ENCODE measurements around the gene EIF3B.
"Not testable (repeated sequence)": the region's sequence is repeated elsewhere in the genome, so short reads cannot be mapped to it uniquely, and the experiment has no call there.

EIF3B gene

DNA sequence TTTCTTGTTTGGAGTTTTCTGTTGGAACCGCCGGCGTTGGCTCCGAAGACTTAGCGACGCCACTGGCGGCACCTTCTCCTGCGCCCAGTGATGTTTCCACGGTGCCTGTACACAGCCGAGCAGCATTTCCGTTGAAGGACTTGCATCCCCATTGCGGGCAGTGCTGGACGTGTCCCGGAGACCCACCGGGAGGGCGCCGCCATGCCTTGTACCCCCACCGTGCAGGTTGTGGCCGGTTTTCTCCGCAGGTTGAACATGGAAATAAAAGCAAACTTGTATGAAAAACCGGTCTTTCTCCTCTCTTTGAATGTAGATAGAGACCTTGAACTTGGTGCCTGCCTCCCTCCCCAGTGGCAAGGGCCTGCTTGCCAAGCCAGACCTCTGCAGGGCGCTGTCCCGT is 25.8 kb downstream of the EIF3B start:
- TF ChIP-seq, protein P1, sequence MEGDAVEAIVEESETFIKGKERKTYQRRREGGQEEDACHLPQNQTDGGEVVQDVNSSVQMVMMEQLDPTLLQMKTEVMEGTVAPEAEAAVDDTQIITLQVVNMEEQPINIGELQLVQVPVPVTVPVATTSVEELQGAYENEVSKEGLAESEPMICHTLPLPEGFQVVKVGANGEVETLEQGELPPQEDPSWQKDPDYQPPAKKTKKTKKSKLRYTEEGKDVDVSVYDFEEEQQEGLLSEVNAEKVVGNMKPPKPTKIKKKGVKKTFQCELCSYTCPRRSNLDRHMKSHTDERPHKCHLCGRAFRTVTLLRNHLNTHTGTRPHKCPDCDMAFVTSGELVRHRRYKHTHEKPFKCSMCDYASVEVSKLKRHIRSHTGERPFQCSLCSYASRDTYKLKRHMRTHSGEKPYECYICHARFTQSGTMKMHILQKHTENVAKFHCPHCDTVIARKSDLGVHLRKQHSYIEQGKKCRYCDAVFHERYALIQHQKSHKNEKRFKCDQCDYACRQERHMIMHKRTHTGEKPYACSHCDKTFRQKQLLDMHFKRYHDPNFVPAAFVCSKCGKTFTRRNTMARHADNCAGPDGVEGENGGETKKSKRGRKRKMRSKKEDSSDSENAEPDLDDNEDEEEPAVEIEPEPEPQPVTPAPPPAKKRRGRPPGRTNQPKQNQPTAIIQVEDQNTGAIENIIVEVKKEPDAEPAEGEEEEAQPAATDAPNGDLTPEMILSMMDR (IDR thresholded peaks at IDR 0.05; ENCODE audit: low read depth, low read length), result no peak

DNA sequence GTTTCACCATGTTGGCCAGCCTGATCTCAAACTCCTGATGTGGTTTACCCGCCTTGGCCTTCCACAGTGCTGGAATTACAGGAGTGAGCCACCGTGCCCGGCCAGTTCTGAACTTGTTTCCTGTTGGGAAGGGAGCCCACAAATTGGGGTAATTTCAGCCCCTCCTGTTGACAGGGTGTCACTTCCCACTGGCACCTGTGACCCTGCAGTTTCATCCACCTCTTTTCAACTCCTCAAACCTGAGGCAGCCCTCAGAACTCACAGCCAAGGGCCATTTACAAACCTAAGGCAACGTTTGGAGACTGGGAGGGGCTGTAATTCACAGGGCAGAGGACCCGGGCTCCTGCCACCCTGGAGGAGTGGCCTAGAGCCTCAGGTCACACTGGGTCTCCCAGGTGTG is 26.6 kb downstream of the EIF3B start:
- no peak overlapping the region for H3K4me3 ChIP-seq (ENCODE audit: low read depth, low read length)
- TF ChIP-seq, protein P1 (IDR thresholded peaks at IDR 0.05; ENCODE audit: low read depth, low read length), result no peak

More for the DNA sequence above, 25.8 kb downstream of the EIF3B start:
- no peak overlapping the region for H3K4me3 ChIP-seq (ENCODE audit: low read depth, low read length)

- TF ChIP-seq, protein P1 (IDR thresholded peaks at IDR 0.05; ENCODE audit: low read depth, low read length), result no peak
- H3K4me3 ChIP-seq (ENCODE audit: low read depth, low read length), result no peak overlapping the region
Observed at GRCh38 chr7:2381881-2382509, 27.4 kb downstream of the EIF3B start.

DNA sequence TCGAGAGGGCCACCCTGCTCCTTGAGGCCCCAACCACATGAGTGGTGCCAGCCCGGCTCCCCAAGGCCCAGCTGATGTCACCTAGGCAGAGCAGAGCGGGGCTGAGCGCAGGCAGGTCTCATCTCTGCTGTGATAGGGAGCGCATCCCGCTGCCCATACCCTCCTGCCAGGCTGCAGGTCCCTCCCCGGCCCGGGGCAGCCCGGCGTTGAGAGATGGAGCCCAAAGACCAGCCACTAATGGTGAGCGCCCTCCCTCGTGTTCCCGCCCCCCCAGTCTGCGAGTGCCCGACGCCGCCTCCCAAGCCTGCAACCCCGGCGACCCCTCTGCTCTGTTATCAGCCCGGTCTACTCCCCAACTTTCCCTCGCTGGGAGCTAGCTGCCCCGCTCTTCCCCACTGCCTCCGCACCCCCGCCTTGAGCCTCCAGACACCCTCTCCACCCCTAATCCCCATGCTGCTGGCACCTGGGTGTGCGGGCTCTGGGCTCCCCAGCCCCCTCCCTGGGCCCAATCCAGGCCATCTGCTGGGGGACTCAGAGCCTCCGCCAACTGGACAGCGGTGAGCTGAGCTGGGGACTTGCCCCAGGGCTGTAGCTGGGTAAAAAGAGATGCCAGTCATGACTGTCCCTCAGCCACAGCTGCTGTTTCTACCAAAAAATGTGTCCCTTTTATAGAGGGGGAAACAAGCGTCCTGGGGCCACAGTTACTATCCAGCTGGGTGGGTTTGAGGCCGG is 29.1 kb downstream of the EIF3B start:
- H3K4me3 ChIP-seq (ENCODE audit: low read depth, low read length), result no peak overlapping the region
- TF ChIP-seq, protein P1 (IDR thresholded peaks at IDR 0.05; ENCODE audit: low read depth, low read length), result no peak

- no peak overlapping the region for H3K4me3 ChIP-seq (ENCODE audit: low read depth, low read length)
- TF ChIP-seq, protein P1 (IDR thresholded peaks at IDR 0.05; ENCODE audit: low read depth, low read length), result no peak
Observed at GRCh38 chr7:2384354-2385243, 30.0 kb downstream of the EIF3B start.

DNA sequence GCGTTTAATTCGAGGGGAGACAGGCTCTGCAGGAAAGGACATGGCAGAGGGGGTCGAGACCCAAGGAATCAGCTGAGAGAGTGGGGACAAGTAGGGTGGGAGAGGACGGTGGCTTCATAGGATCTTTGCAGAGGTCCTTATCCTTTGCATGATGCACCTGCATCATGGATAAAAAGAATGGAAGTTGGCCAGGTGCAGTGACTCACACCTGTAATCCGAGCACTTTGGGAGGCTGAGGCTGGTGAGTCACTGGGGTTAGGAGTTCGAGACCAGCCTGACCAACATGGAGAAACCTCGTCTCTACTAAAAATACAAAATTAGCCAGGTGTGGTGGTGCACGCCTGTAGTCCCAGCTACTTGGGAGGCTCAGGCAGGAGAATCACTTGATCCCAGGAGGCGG is 31.5 kb downstream of the EIF3B start:
- not testable (repeated sequence) for H3K4me3 ChIP-seq (ENCODE audit: low read depth, low read length)

GRCh38 chr7:2386964-2387669 is 32.5 kb downstream of the EIF3B start:
- TF ChIP-seq, protein P1 (IDR thresholded peaks at IDR 0.05; ENCODE audit: low read depth, low read length), result no peak
- H3K4me3 ChIP-seq (ENCODE audit: low read depth, low read length), result no peak overlapping the region
